HEK293 (cell line): ENCODE results near the gene PFN4.
A peak's percentile ranks its signal among the peaks of the same experiment; 100 is the strongest.

Experiments used
- CTCF ChIA-PET: fragments of 350-600 bp; formaldehyde crosslinking; extraction: SDS; loops from one replicate; lab custom pipeline; 2021; ENCODE audit warnings: antibody characterized with exemption; lab: Yijun Ruan, JAX
- POLR2A ChIA-PET: fragments of 300-600 bp; formaldehyde crosslinking; extraction: SDS; loops from one replicate; lab custom pipeline; 2020; ENCODE audit warnings: antibody characterized with exemption, inconsistent platforms; lab: Yijun Ruan, JAX
- H3K27ac ChIP-seq: fragments of 200-500 bp; sonication (Bioruptor generic); 2 replicates; pipeline ENCODE4 v1.5.1; 2014; ENCODE audit warnings: low read depth, low read length, control low read depth, inconsistent platforms; ENCODE audit errors: extremely low read depth
- H3K36me3 ChIP-seq, 2 experiments: fragments of 200-500 bp in 1 of 2; sonication (Bioruptor generic) in 1 of 2; 1 replicate in 1 of 2; 2 replicates in 1 of 2; pipeline ENCODE4 v1.5.1; 2014 to 2017; ENCODE audit warnings: inconsistent platforms in 2 of 2, low read length in 2 of 2; ENCODE audit not compliant: control insufficient read depth in 2 of 2, insufficient read depth in 1 of 2
- H3K4me1 ChIP-seq: fragments of 200-500 bp; sonication (Bioruptor generic); 2 replicates; pipeline ENCODE4 v1.5.1; 2014; ENCODE audit warnings: mild to moderate bottlenecking, low read length, inconsistent platforms; ENCODE audit not compliant: control insufficient read depth, insufficient read depth
- H3K4me3 ChIP-seq: 2 replicates; pipeline ENCODE4 v1.5.1; 2011; ENCODE audit warnings: low read depth, mild to moderate bottlenecking, control low read depth, low read length, moderate library complexity
- H3K9me3 ChIP-seq: fragments of 200-500 bp; sonication (Bioruptor generic); 2 replicates; pipeline ENCODE4 v1.5.1; 2014; ENCODE audit warnings: low read depth, low read length, inconsistent platforms; ENCODE audit not compliant: control insufficient read depth, insufficient read depth
- GFI1B ChIP-seq: fragments of 450-650 bp; formaldehyde crosslinking; IDR thresholded peaks from 2 replicates; pipeline ENCODE4 v1.5.1; 2016; ENCODE audit warnings: missing biosample characterization, missing genetic modification characterization
- HIC1 ChIP-seq: fragments of 450-650 bp; formaldehyde crosslinking; IDR thresholded peaks from 2 replicates; pipeline ENCODE4 v1.5.1; 2016; ENCODE audit warnings: missing biosample characterization, missing genetic modification characterization
- IKZF3 ChIP-seq: fragments of 450-650 bp; IDR thresholded peaks from 2 replicates; pipeline ENCODE4 v1.5.0; 2018; ENCODE audit warnings: missing biosample characterization, mild to moderate bottlenecking, missing genetic modification characterization, moderate library complexity
- KLF10 ChIP-seq: fragments of 450-650 bp; IDR thresholded peaks from 2 replicates; pipeline ENCODE4 v1.5.1; 2018; ENCODE audit warnings: missing biosample characterization, mild to moderate bottlenecking, missing genetic modification characterization
- WT1 ChIP-seq: fragments of 450-650 bp; formaldehyde crosslinking; IDR thresholded peaks from 2 replicates; pipeline ENCODE4 v1.5.1; 2016; ENCODE audit warnings: missing biosample characterization, missing genetic modification characterization
- YY1 ChIP-seq: fragments of 450-650 bp; formaldehyde crosslinking; IDR thresholded peaks from 2 replicates; pipeline ENCODE4 v1.5.1; 2018; ENCODE audit warnings: missing biosample characterization, missing genetic modification characterization
- YY2 ChIP-seq: fragments of 450-650 bp; formaldehyde crosslinking; IDR thresholded peaks from 2 replicates; pipeline ENCODE4 v1.5.1; 2016; ENCODE audit warnings: missing biosample characterization, missing genetic modification characterization
- ZBTB48 ChIP-seq: fragments of 450-650 bp; formaldehyde crosslinking; IDR thresholded peaks from 2 replicates; pipeline ENCODE4 v1.5.1; 2016; ENCODE audit warnings: missing biosample characterization, missing genetic modification characterization
- ZBTB8A ChIP-seq: fragments of 450-650 bp; formaldehyde crosslinking; IDR thresholded peaks from 2 replicates; pipeline ENCODE4 v1.5.1; 2016; ENCODE audit warnings: missing biosample characterization, missing genetic modification characterization
- ZIC2 ChIP-seq: fragments of 450-650 bp; formaldehyde crosslinking; IDR thresholded peaks from 2 replicates; pipeline ENCODE4 v1.5.1; 2016; ENCODE audit warnings: missing biosample characterization, missing genetic modification characterization
- ZNF155 ChIP-seq: fragments of 450-650 bp; formaldehyde crosslinking; IDR thresholded peaks from 2 replicates; pipeline ENCODE4 v1.5.1; 2016; ENCODE audit warnings: missing biosample characterization, missing genetic modification characterization
- ZNF157 ChIP-seq: fragments of 450-650 bp; formaldehyde crosslinking; IDR thresholded peaks from 2 replicates; pipeline ENCODE4 v1.5.1; 2016; ENCODE audit warnings: missing biosample characterization, missing genetic modification characterization
- ZNF16 ChIP-seq: fragments of 450-650 bp; formaldehyde crosslinking; IDR thresholded peaks from 2 replicates; pipeline ENCODE4 v1.5.1; 2016; ENCODE audit warnings: low read depth, missing biosample characterization, missing genetic modification characterization
- ZNF184 ChIP-seq: fragments of 450-650 bp; IDR thresholded peaks from 2 replicates; pipeline ENCODE4 v1.5.1; 2018; ENCODE audit warnings: missing biosample characterization, mild to moderate bottlenecking, missing genetic modification characterization
- ZNF211 ChIP-seq: fragments of 450-650 bp; formaldehyde crosslinking; IDR thresholded peaks from 2 replicates; pipeline ENCODE4 v1.5.1; 2016; ENCODE audit warnings: low read depth, missing biosample characterization, missing genetic modification characterization
- ZNF223 ChIP-seq: fragments of 450-650 bp; formaldehyde crosslinking; IDR thresholded peaks from 2 replicates; pipeline ENCODE4 v1.5.1; 2016; ENCODE audit warnings: missing biosample characterization, missing genetic modification characterization
- ZNF23 ChIP-seq: fragments of 450-650 bp; formaldehyde crosslinking; IDR thresholded peaks from 2 replicates; pipeline ENCODE4 v1.5.1; 2016; ENCODE audit warnings: missing biosample characterization, missing genetic modification characterization, borderline replicate concordance
- ZNF248 ChIP-seq: fragments of 450-650 bp; formaldehyde crosslinking; IDR thresholded peaks from 2 replicates; pipeline ENCODE4 v1.5.1; 2017; ENCODE audit warnings: missing biosample characterization, missing genetic modification characterization
- ZNF292 ChIP-seq: fragments of 450-650 bp; formaldehyde crosslinking; IDR thresholded peaks from 2 replicates; pipeline ENCODE4 v1.5.1; 2016; ENCODE audit warnings: low read depth, missing biosample characterization, missing genetic modification characterization, borderline replicate concordance
- ZNF362 ChIP-seq: fragments of 450-650 bp; formaldehyde crosslinking; IDR thresholded peaks from 2 replicates; pipeline ENCODE4 v1.5.1; 2016; ENCODE audit warnings: missing biosample characterization, missing genetic modification characterization
- ZNF366 ChIP-seq: fragments of 450-650 bp; formaldehyde crosslinking; conservative IDR thresholded peaks from 2 replicates; pipeline ENCODE4 v1.5.1; 2016; ENCODE audit warnings: missing biosample characterization, missing genetic modification characterization
- ZNF394 ChIP-seq: fragments of 450-650 bp; formaldehyde crosslinking; IDR thresholded peaks from 2 replicates; pipeline ENCODE4 v1.5.1; 2016; ENCODE audit warnings: missing biosample characterization, missing genetic modification characterization, mild to moderate bottlenecking, moderate library complexity, borderline replicate concordance
- ZNF426 ChIP-seq: fragments of 450-650 bp; formaldehyde crosslinking; IDR thresholded peaks from 2 replicates; pipeline ENCODE4 v1.5.1; 2017; ENCODE audit warnings: missing biosample characterization, missing genetic modification characterization, mild to moderate bottlenecking, inconsistent platforms, moderate library complexity
- ZNF510 ChIP-seq: fragments of 450-650 bp; formaldehyde crosslinking; IDR thresholded peaks from 2 replicates; pipeline ENCODE4 v1.5.1; 2018; ENCODE audit warnings: mild to moderate bottlenecking, missing genetic modification characterization, missing biosample characterization; ENCODE audit not compliant: insufficient replicate concordance
- ZNF544 ChIP-seq: fragments of 450-650 bp; formaldehyde crosslinking; IDR thresholded peaks from 2 replicates; pipeline ENCODE4 v1.5.0; 2017; ENCODE audit warnings: missing biosample characterization, missing genetic modification characterization
- ZNF629 ChIP-seq: fragments of 450-650 bp; formaldehyde crosslinking; IDR thresholded peaks from 2 replicates; pipeline ENCODE4 v1.5.1; 2017; ENCODE audit warnings: missing biosample characterization, missing genetic modification characterization
- ZNF658 ChIP-seq: fragments of 450-650 bp; formaldehyde crosslinking; IDR thresholded peaks from 2 replicates; pipeline ENCODE4; 2016; ENCODE audit warnings: missing biosample characterization, missing genetic modification characterization
- ZNF677 ChIP-seq: fragments of 450-650 bp; IDR thresholded peaks from 2 replicates; pipeline ENCODE4 v1.5.0; 2018; ENCODE audit warnings: missing biosample characterization, mild to moderate bottlenecking, missing genetic modification characterization, moderate library complexity
- ZNF701 ChIP-seq: fragments of 450-650 bp; formaldehyde crosslinking; IDR thresholded peaks from 2 replicates; pipeline ENCODE4 v1.5.1; 2016; ENCODE audit warnings: missing biosample characterization, missing genetic modification characterization
- ZNF707 ChIP-seq: fragments of 450-650 bp; formaldehyde crosslinking; IDR thresholded peaks from 2 replicates; pipeline ENCODE4 v1.5.1; 2016; ENCODE audit warnings: missing biosample characterization, missing genetic modification characterization
- ZNF76 ChIP-seq: fragments of 450-650 bp; formaldehyde crosslinking; IDR thresholded peaks from 2 replicates; pipeline ENCODE4; 2016; ENCODE audit warnings: low read depth, missing biosample characterization, missing genetic modification characterization, borderline replicate concordance

PFN4 gene

GRCh38 chr2:24104906-24105305, 18.2 kb downstream of the PFN4 start:
- TF ChIP-seq ZNF701 (tag by site-specific recombination) = no peak
- no peak for TF ChIP-seq ZNF157 (tag by site-specific recombination)
- no peak for TF ChIP-seq ZNF211 (tag by site-specific recombination)
- TF ChIP-seq ZNF629 (tag by site-specific recombination) = no peak
- no peak for TF ChIP-seq WT1 (tag by site-specific recombination)
- no peak for TF ChIP-seq ZNF510
- no peak for TF ChIP-seq ZNF366
- no peak for TF ChIP-seq ZNF362 (tag by site-specific recombination)
- TF ChIP-seq ZNF707 (tag by site-specific recombination) = no peak
- no peak for TF ChIP-seq ZNF677
- TF ChIP-seq HIC1 = no peak
- TF ChIP-seq KLF10 (tag by site-specific recombination) = no peak
- no peak for TF ChIP-seq YY2 (tag by site-specific recombination)

DNA sequence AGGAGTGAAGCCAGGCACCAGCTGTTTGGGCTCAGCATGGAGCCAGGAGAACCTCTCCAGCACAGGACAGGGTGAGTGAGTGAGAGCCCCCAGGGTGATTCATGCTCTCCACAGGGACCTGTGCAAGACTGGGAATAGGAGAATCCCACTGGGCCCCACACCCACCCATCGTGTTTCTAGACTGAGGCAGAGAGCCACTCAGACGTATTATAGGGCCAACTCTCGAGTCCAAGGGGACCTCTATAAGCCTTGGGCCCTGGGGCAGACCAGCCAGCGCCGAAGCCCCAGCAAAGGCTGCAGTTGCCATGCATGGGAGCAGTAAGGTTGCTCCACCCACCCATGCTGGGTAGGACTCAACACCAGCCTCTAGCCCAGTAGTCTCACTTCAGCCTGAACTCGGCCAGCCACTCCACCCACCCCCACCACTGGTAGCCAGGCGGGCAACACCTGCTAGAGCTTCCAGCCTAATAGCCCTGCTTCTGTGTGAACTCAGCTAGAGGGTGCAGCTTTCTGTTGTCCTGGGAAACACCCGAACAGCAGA, 19.0 kb downstream of the PFN4 start:
- H3K4me1 ChIP-seq = no peaks in the 10 kb centered on the region

More at GRCh38 chr2:24104906-24105305, 18.2 kb downstream of the PFN4 start:
- ChIA-PET POLR2A (no interaction called here), CTCF (interaction anchor here (1.0 kb wide), 1 partner anchor 22 kb away, joined by 3 read pairs; no protein-coding TSS in a partner anchor)
- Histone ChIP-seq H3K4me3 (no peak overlapping the region), H3K9me3 (no peaks in the 10 kb centered on the region), H3K27ac (no peak overlapping the region), H3K36me3 (no peaks in the 10 kb centered on the region), H3K4me1 (no peaks in the 10 kb centered on the region)

GRCh38 chr2:24102677-24103076, 20.5 kb downstream of the PFN4 start:
- H3K27ac ChIP-seq = no peak overlapping the region
- no peak overlapping the region for H3K4me3 ChIP-seq
- POLR2A ChIA-PET = no interaction called here
- no peaks in the 10 kb centered on the region for H3K36me3 ChIP-seq
- no peaks in the 10 kb centered on the region for H3K4me1 ChIP-seq
- CTCF ChIA-PET = no interaction called here
- no peaks in the 10 kb centered on the region for H3K9me3 ChIP-seq
- TF ChIP-seq ZNF658 = no peak
- TF ChIP-seq ZNF223 = no peak
- no peak for TF ChIP-seq ZNF394 (tag by site-specific recombination)
- no peak for TF ChIP-seq ZNF155 (tag by site-specific recombination)
- no peak for TF ChIP-seq ZNF16 (tag by site-specific recombination)
- no peak for TF ChIP-seq ZNF292 (tag by site-specific recombination)
- TF ChIP-seq ZBTB48 (tag by site-specific recombination) = no peak
- no peak for TF ChIP-seq ZNF426 (tag by site-specific recombination)
- TF ChIP-seq ZBTB8A = no peak
- TF ChIP-seq ZNF23 (tag by site-specific recombination) = no peak
- no peak for TF ChIP-seq ZNF544
- TF ChIP-seq ZNF248 (tag by site-specific recombination) = no peak
- TF ChIP-seq IKZF3 (tag by site-specific recombination) = no peak
- no peak for TF ChIP-seq ZNF184 (tag by site-specific recombination)
- no peak for TF ChIP-seq ZNF76 (tag by site-specific recombination)
- TF ChIP-seq YY1 = no peak

More for the DNA sequence above, 19.0 kb downstream of the PFN4 start:
- ChIA-PET CTCF (interaction anchor here (1.2 kb wide), 1 partner anchor 19 kb away, joined by 3 read pairs; the partner anchor contains the start of gene TP53I3), POLR2A (no interaction called here)
- Histone ChIP-seq H3K4me3 (no peak overlapping the region), H3K36me3 (no peaks in the 10 kb centered on the region), H3K27ac (no peak overlapping the region), H3K9me3 (no peaks in the 10 kb centered on the region)
- TF ChIP-seq GFI1B (tag by site-specific recombination) (no peak), ZIC2 (tag by site-specific recombination) (peak; percentile 29; the same call in 1 of the 2 replicates)
